ENCODE data around the gene INSL3.
"Not testable (repeated sequence)": the region's sequence is repeated elsewhere in the genome, so short reads cannot be mapped to it uniquely, and the experiment has no call there.

The INSL3 gene

GRCh38 chr19:17812099-17812498 lies 9.2 kb downstream of the INSL3 start:
- no peak for DNase-seq (ENCODE audit: low spot score)

- no peak for DNase-seq (ENCODE audit: low spot score)
Measured at GRCh38 chr19:17811681-17812080, 9.6 kb downstream of the INSL3 start.

GRCh38 chr19:17811103-17811502 lies 10.2 kb downstream of the INSL3 start:
- no peak for DNase-seq (ENCODE audit: low spot score)

GRCh38 chr19:17807731-17808316 lies 13.5 kb downstream of the INSL3 start:
- no peak for DNase-seq (ENCODE audit: low spot score)

GRCh38 chr19:17806945-17807344 lies 14.4 kb downstream of the INSL3 start:
- no peak for DNase-seq (ENCODE audit: low spot score)

GRCh38 chr19:17805427-17805826 lies 15.9 kb downstream of the INSL3 start:
- no peak for DNase-seq (ENCODE audit: low spot score)

- DNase-seq (ENCODE audit: low spot score): no peak
Measured at GRCh38 chr19:17803264-17803896, 17.9 kb downstream of the INSL3 start.

GRCh38 chr19:17802137-17802858 lies 19.0 kb downstream of the INSL3 start:
- DNase-seq (ENCODE audit: low spot score): no peak

- DNase-seq (ENCODE audit: low spot score): not testable (repeated sequence)
Measured at GRCh38 chr19:17798599-17798998, 22.7 kb downstream of the INSL3 start.

GRCh38 chr19:17797424-17798201 lies 23.7 kb downstream of the INSL3 start:
- DNase-seq (ENCODE audit: low spot score): no peak

GRCh38 chr19:17796838-17797423 lies 24.4 kb downstream of the INSL3 start:
- no peak for DNase-seq (ENCODE audit: low spot score)

- DNase-seq (ENCODE audit: low spot score): no peak
Measured at GRCh38 chr19:17796013-17796837, 25.1 kb downstream of the INSL3 start.

GRCh38 chr19:17795495-17795856 lies 25.8 kb downstream of the INSL3 start:
- no peak for DNase-seq (ENCODE audit: low spot score)

GRCh38 chr19:17794731-17795494 lies 26.4 kb downstream of the INSL3 start, which contains the start of gene B3GNT3:
B3GNT3 (plus strand) TSS chr19:17795138; CDS start chr19:17807808, 12,670 bp downstream.
- no peak for DNase-seq (ENCODE audit: low spot score)

GRCh38 chr19:17794412-17794730 lies 26.9 kb downstream of the INSL3 start:
- no peak for DNase-seq (ENCODE audit: low spot score)

- no peak for DNase-seq (ENCODE audit: low spot score)
Measured at GRCh38 chr19:17790059-17790780, 31.1 kb downstream of the INSL3 start.

- DNase-seq (ENCODE audit: low spot score): no peak
Measured at GRCh38 chr19:17788632-17789031, 32.7 kb downstream of the INSL3 start.

GRCh38 chr19:17787274-17787913 lies 33.9 kb downstream of the INSL3 start:
- no peak for DNase-seq (ENCODE audit: low spot score)

- DNase-seq (ENCODE audit: low spot score): peak; percentile 73
Measured at GRCh38 chr19:17784201-17785008, 36.9 kb downstream of the INSL3 start.

All from Ammon's horn (tissue), 1 donor.